ENCODE measurements around the gene ZRANB1.
A peak's percentile ranks its signal among the peaks of the same experiment; 100 is the strongest.

- TF ChIP-seq EP300 (IDR thresholded peaks at IDR 0.05) (no peak), CTCF (IDR thresholded peaks at IDR 0.05) (no peak), POLR2A (IDR thresholded peaks at IDR 0.05) (peak in 2 of 4 donors; percentile 45 to 53)
Measured at GRCh38 chr10:124917428-124918190, 24.3 kb upstream of the ZRANB1 start.
